HepG2 (cell line): ENCODE results near the gene NT5DC2. TPM values are rescaled to one million over a fixed set of nuclear protein-coding genes. Genes with fewer than 3 reads are reported as not detected.

ENCODE experiments used
- ATAC-seq: fragments of 200-7000 bp; cut with Tn5 transposase; 3 replicates; pipeline ENCODE4 v1.9.1; 2020; ENCODE audit warnings: mild to moderate bottlenecking, moderate library complexity
- BruUV-seq: library from RNA; stranded (reverse); fragments of 400-500 nt; replicated peaks from 2 replicates; lab custom pipeline; 2021; lab: Mats Ljungman, UMichigan
- CTCF ChIA-PET: fragments of 300-600 bp; formaldehyde crosslinking; extraction: SDS; loops from one replicate; lab custom pipeline; 2021; ENCODE audit warnings: low total read pairs, inconsistent platforms, low intra/inter-chr PET ratio; lab: Yijun Ruan, JAX
- POLR2A ChIA-PET: fragments of 350-600 bp; sonication (Branson Sonifier 250); formaldehyde crosslinking; loops from one replicate; lab custom pipeline; 2020; ENCODE audit warnings: antibody characterized with exemption, inconsistent platforms; lab: Yijun Ruan, JAX
- DNase-seq: peaks from one replicate; pipeline ENCODE4 v3.0.0-alpha.2; 2015; ENCODE audit warnings: low spot score
- FAIRE-seq: peaks from 3 replicates; lab custom pipeline; 2011; peaks lifted over from hg19 to GRCh38; lab: Jason Lieb, UNC
- H2AFZ ChIP-seq: one replicate; pipeline ENCODE4 v1.6.1; 2011; ENCODE audit warnings: low read length, inconsistent platforms
- H3K27ac ChIP-seq: fragments of 300-600 bp; 3 replicates; pipeline ENCODE4 v1.8.0; 2011; ENCODE audit warnings: mixed run types, mild to moderate bottlenecking, mixed read lengths, low read length, inconsistent platforms; ENCODE audit not compliant: insufficient read depth; ENCODE audit errors: extremely low read length
- H3K27me3 ChIP-seq, 2 experiments: fragments of 200-600 bp in 1 of 2; 2 replicates in 1 of 2; 3 replicates in 1 of 2; pipeline versions ENCODE4 v1.6.0 to v1.8.0; 2011; ENCODE audit warnings: low read length in 2 of 2, mild to moderate bottlenecking in 2 of 2, moderate library complexity in 2 of 2, inconsistent platforms in 1 of 2; ENCODE audit not compliant: insufficient read depth in 2 of 2, control insufficient read depth in 1 of 2
- H3K36me3 ChIP-seq, 2 experiments: fragments of 200-600 bp in 1 of 2; replicated peaks in 1 of 2; 2 replicates in 1 of 2; 3 replicates in 1 of 2; pipeline versions ENCODE4 v1.5.1 to v1.8.0; 2011; ENCODE audit warnings: low read length in 2 of 2, inconsistent platforms in 1 of 2; ENCODE audit not compliant: insufficient read depth in 2 of 2, control insufficient read depth in 1 of 2
- H3K4me1 ChIP-seq: 2 replicates; pipeline ENCODE4 v1.5.1; 2012; ENCODE audit warnings: low read length, inconsistent platforms; ENCODE audit not compliant: insufficient read depth
- H3K4me2 ChIP-seq: 2 replicates; pipeline ENCODE4 v1.6.0; 2011; ENCODE audit warnings: low read depth, low read length, inconsistent platforms
- H3K4me3 ChIP-seq, 3 experiments: fragments of 200-600 bp in 1 of 3; sonication (generic), shearing (Covaris generic) in 1 of 3; replicated peaks in 1 of 3; 2 replicates each; pipeline ENCODE4 v1.5.1; 2011 to 2016; ENCODE audit warnings: low read length in 3 of 3, inconsistent platforms in 2 of 3, low read depth in 2 of 3, mild to moderate bottlenecking in 2 of 3, control low read depth in 1 of 3, mixed read lengths in 1 of 3; ENCODE audit not compliant: insufficient read depth in 1 of 3
- H3K79me2 ChIP-seq: one replicate; pipeline ENCODE4 v1.6.1; 2011; ENCODE audit warnings: low read length, inconsistent platforms; ENCODE audit not compliant: insufficient read depth
- H3K9ac ChIP-seq: 2 replicates; pipeline ENCODE4 v1.6.0; 2011; ENCODE audit warnings: mild to moderate bottlenecking, low read depth, low read length, inconsistent platforms; ENCODE audit not compliant: insufficient read depth
- H3K9me3 ChIP-seq: 2 replicates; pipeline ENCODE4 v1.5.1; 2012; ENCODE audit warnings: mild to moderate bottlenecking, low read length
- H4K20me1 ChIP-seq: 2 replicates; pipeline ENCODE4 v1.6.0; 2011; ENCODE audit warnings: inconsistent platforms, mild to moderate bottlenecking, low read length, moderate library complexity; ENCODE audit not compliant: insufficient read depth
- DMAP1 ChIP-seq: IDR thresholded peaks from 2 replicates; pipeline ENCODE4 v1.6.1; 2016
- E2F2 ChIP-seq: sonication (generic); formaldehyde crosslinking; IDR thresholded peaks from 2 replicates; pipeline ENCODE4 v1.4.0; 2020; ENCODE audit warnings: missing genetic modification reagents, borderline replicate concordance
- GATAD2A ChIP-seq: IDR thresholded peaks from 2 replicates; pipeline ENCODE4 v1.6.1; 2016
- HMGA1 ChIP-seq: sonication (generic); formaldehyde crosslinking; conservative IDR thresholded peaks from 2 replicates; pipeline ENCODE4 v1.4.0; 2020; ENCODE audit warnings: missing genetic modification reagents
- MED13 ChIP-seq: sonication (generic); formaldehyde crosslinking; IDR thresholded peaks from 2 replicates; pipeline ENCODE4 v1.5.0; 2020; ENCODE audit warnings: missing genetic modification reagents
- NR2F6 ChIP-seq, 2 experiments: IDR thresholded peaks; 2 replicates each; pipeline ENCODE4 v1.6.1; 2016; ENCODE audit warnings: antibody characterized with exemption in 1 of 2, mild to moderate bottlenecking in 1 of 2
- RBM39 ChIP-seq: fragments of 200-400 bp; formaldehyde crosslinking; IDR thresholded peaks from one replicate; pipeline ENCODE4 v1.6.1; 2018; ENCODE audit warnings: antibody characterized with exemption, mild to moderate bottlenecking, low read depth, low read length; ENCODE audit not compliant: poor library complexity, severe bottlenecking
- SOX13 ChIP-seq, 3 experiments: fragments of 450-650 bp in 1 of 3; sonication (generic) in 1 of 3; formaldehyde crosslinking in 1 of 3; IDR thresholded peaks in 2 of 3; conservative IDR thresholded peaks in 1 of 3; 2 replicates each; pipeline versions ENCODE4 v1.5.0 to v1.6.1; 2016 to 2020; ENCODE audit warnings: antibody characterized with exemption in 1 of 3, mild to moderate bottlenecking in 1 of 3, missing compliant biosample characterization in 1 of 3, missing genetic modification reagents in 1 of 3, moderate library complexity in 1 of 3
- STAG1 ChIP-seq: sonication (generic); formaldehyde crosslinking; IDR thresholded peaks from 2 replicates; pipeline ENCODE4 v1.4.0; 2020; ENCODE audit warnings: missing genetic modification reagents
- THYN1 ChIP-seq: sonication (generic); formaldehyde crosslinking; IDR thresholded peaks from 2 replicates; pipeline ENCODE4 v1.8.1; 2023; ENCODE audit warnings: low read depth, mild to moderate bottlenecking, moderate library complexity, missing genetic modification reagents, borderline replicate concordance
- ZC3H13 ChIP-seq: sonication (generic); formaldehyde crosslinking; IDR thresholded peaks from 2 replicates; pipeline ENCODE4 v1.8.1; 2023; ENCODE audit warnings: mild to moderate bottlenecking, missing genetic modification reagents, moderate library complexity
- ZNF10 ChIP-seq: sonication (generic); formaldehyde crosslinking; IDR thresholded peaks from 2 replicates; pipeline ENCODE4 v1.4.0; 2020; ENCODE audit warnings: mild to moderate bottlenecking, low read depth, missing genetic modification reagents, borderline replicate concordance
- ZNF326 ChIP-seq: sonication (generic); formaldehyde crosslinking; IDR thresholded peaks from 2 replicates; pipeline ENCODE4 v1.4.0; 2020; ENCODE audit warnings: missing genetic modification reagents, borderline replicate concordance
- ZNF329 ChIP-seq: sonication (generic); formaldehyde crosslinking; IDR thresholded peaks from 2 replicates; pipeline ENCODE4 v1.9.0; 2021; ENCODE audit warnings: low read depth, mild to moderate bottlenecking, missing genetic modification reagents
- ZNF609 ChIP-seq: sonication (generic); formaldehyde crosslinking; IDR thresholded peaks from 2 replicates; pipeline ENCODE4 v1.4.0; 2020; ENCODE audit warnings: mild to moderate bottlenecking, missing genetic modification reagents, borderline replicate concordance
- ZNF639 ChIP-seq: conservative IDR thresholded peaks from 2 replicates; pipeline ENCODE4 v1.6.1; 2018; ENCODE audit warnings: missing genetic modification reagents
- WGBS: methylation state at CpG from one replicate; pipeline ENCODE4 v1.1.6; 2017; ENCODE audit warnings: low lambda C conversion rate; 5-methylcytosine and 5-hydroxymethylcytosine counted together
- in situ Hi-C: cut with HindIII; loops from 2 replicates; pipeline ENCODE4 v1.10.0; 2017; ENCODE audit warnings: low pct_unique_long_range_greater_than_20kb; ENCODE audit not compliant: extremely low pct_ligation_motif_present
- intact Hi-C: fragments of 100-400 bp; cut with micrococcal nuclease; formaldehyde crosslinking; loops from one replicate; pipeline ENCODE4 v1.10.0; 2022; ENCODE audit not compliant: unreplicated experiment
- polyA plus RNA-seq, 8 experiments: library from polyadenylated mRNA; depleted of rRNA in 3 of 8; stranded (reverse) in 7 of 8; unstranded in 1 of 8; fragments of >200 nt; fragmentation: Illumina TruSeq in 4 of 8; extraction: Trizol in 4 of 8; gene quantifications; 2 replicates each; pipeline versions ENCODE4 v1.2.1 to v1.2.3, GENCODE V29; 2011 to 2016; ENCODE audit warnings: low read depth in 4 of 8, missing spikeins in 1 of 8, mixed read lengths in 1 of 8; ENCODE audit not compliant: insufficient read depth in 1 of 8
- total RNA-seq, 5 experiments: library from RNA; depleted of rRNA; stranded (reverse); fragments of >200 nt; fragmentation: Illumina TruSeq; extraction: Trizol; gene quantifications; 2 replicates each; pipeline ENCODE4 v1.2.3, GENCODE V29; 2016; ENCODE audit warnings: low read depth in 1 of 5

The NT5DC2 gene
- total and polyA plus RNA-seq, 2 of the 13 experiments (the other 11 are each of a cell fraction or from before 2014, with no cell fraction given): 131 to 240 TPM

DNA sequence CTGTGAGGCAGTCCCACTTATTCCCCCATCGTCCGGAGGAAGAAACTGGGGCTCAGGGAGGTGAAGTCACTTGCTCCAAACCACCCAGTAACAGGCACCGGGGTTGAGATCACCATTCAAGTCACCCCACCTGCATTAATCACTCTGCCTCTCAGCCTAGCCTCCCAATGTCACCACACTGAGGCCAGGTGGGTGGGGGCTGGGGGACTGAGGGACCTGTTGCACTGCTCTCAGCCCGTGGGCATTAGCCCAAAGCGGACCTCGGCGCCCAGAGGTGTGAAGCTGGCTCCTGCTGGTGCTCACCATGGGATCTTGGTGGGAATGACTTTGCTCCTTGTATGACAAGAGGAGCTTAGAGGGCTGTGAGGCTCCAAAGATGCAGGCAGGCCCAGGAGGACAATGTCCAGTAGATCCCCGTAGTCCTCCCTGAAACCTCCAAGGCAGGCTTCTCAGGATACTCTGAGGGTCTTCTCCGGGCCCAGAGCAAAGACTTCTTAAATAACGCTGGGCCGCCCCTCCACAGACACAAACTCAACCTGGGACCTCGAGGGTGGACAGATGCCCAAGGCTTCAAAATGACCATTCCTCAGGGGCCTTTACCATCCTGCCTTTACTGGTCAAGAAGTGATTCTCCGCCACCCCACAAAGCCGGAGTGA lies 1.7 kb downstream of the NT5DC2 start:
- Histone ChIP-seq H3K4me1 (peaks cover 55% of the 10 kb centered on the region), H3K27ac (peak overlapping the region; percentile 66), H3K4me2 (peak overlapping the region; percentile 90), H3K4me3 (peak overlapping the region; percentile 65 to 89 (median 87)), H3K36me3 (peaks cover 15 to 23% of the 10 kb centered on the region in 2 experiments), H3K27me3 (no peaks in the 10 kb centered on the region; a peak in 1 of 5 replicates), H2AFZ (no peak overlapping the region), H3K79me2 (peaks cover 47% of the 10 kb centered on the region), H3K9ac (peak overlapping the region; percentile 85), H3K9me3 (no peaks in the 10 kb centered on the region), H4K20me1 (0 out of 2 replicates have a peak, but pooled peaks cover 5% of the 10 kb centered on the region)
- TSS peak; percentile 61 for BruUV-seq
- in situ Hi-C loops: no loop called here
- ChIA-PET CTCF (no interaction called here), POLR2A (interaction anchor here (1.0 to 1.5 kb wide), 4 partner anchors 9 to 36 kb away, joined by 3 to 5 read pairs (median 4); partner anchors contain the start of gene STAB1)
- 71% methylated on average over 9 of the region's 14 CpGs for WGBS
- FAIRE-seq: no peak
- no peak for ATAC-seq
- no peak for DNase-seq
- intact Hi-C loops: loop anchor here (5.0 kb wide), 1 partner anchor 60 kb away; no protein-coding TSS in a partner anchor
- TF ChIP-seq DMAP1: no peak
- TF ChIP-seq GATAD2A: no peak
- TF ChIP-seq ZC3H13 (CRISPR knock-in tag): 0 out of 2 replicates have a peak, but pooled peaks have one; percentile 2
- TF ChIP-seq ZNF326 (CRISPR knock-in tag): no peak
- TF ChIP-seq ZNF10: no peak
- no peak for TF ChIP-seq MED13
- TF ChIP-seq ZNF639 (CRISPR knock-in tag): no peak
- no peak for TF ChIP-seq STAG1 (CRISPR knock-in tag)
- 0 out of 2 replicates have a peak, but pooled peaks have one; percentile 23 for TF ChIP-seq ZNF609 (CRISPR knock-in tag)
- peak; percentile 7 for TF ChIP-seq RBM39
- TF ChIP-seq NR2F6 (IDR thresholded peaks at IDR 0.05): no peak
- TF ChIP-seq NR2F6 (CRISPR knock-in tag; IDR thresholded peaks at IDR 0.05): no peak
- no peak for TF ChIP-seq E2F2 (CRISPR knock-in tag)
- no peak for TF ChIP-seq ZNF329 (CRISPR knock-in tag)
- TF ChIP-seq THYN1 (CRISPR knock-in tag): no peak
- TF ChIP-seq SOX13 (IDR thresholded peaks at IDR 0.05): no peak
- TF ChIP-seq SOX13 (CRISPR knock-in tag; conservative IDR thresholded peaks at IDR 0.05 in 1 of 2, IDR thresholded peaks at IDR 0.05 in 1 of 2): no peak
- no peak for TF ChIP-seq HMGA1
